K562 (cell line): Measurements from ENCODE around the gene HBG1. TPM values are rescaled to one million over a fixed set of nuclear protein-coding genes. Genes with fewer than 3 reads are reported as not detected.

Experiments used
- ATAC-seq: fragments of 200-7000 bp; cut with Tn5 transposase; 3 replicates; pipeline ENCODE4 v1.9.1; 2020; ENCODE audit warnings: moderate library complexity
- BruUV-seq: library from RNA; stranded (reverse); fragments of 400-500 nt; replicated peaks from 2 replicates; lab custom pipeline; 2021; lab: Mats Ljungman, UMichigan
- CTCF ChIA-PET: fragments of 300-600 bp; formaldehyde crosslinking; extraction: SDS; loops from one replicate; lab custom pipeline; 2021; ENCODE audit warnings: low intra/inter-chr PET ratio; lab: Yijun Ruan, JAX
- POLR2A ChIA-PET: fragments of 300-600, 350-650 bp; sonication (Branson Sonifier 250); formaldehyde crosslinking; extraction: SDS; loops from one replicate; lab custom pipeline; 2021; ENCODE audit warnings: antibody characterized with exemption, inconsistent platforms; lab: Yijun Ruan, JAX
- DNase-seq, 4 experiments: peaks; one replicate each; pipeline versions ENCODE4 v3.0.0 to v3.0.0-alpha.2; 2011 to 2018; ENCODE audit warnings: low spot score in 3 of 4, mixed read lengths in 3 of 4; ENCODE audit errors: extremely low read depth in 1 of 4
- FAIRE-seq: peaks from 2 replicates; lab custom pipeline; 2011; peaks lifted over from hg19 to GRCh38; lab: Jason Lieb, UNC
- H2AFZ ChIP-seq: 2 replicates; pipeline ENCODE4 v1.6.0; 2011; ENCODE audit warnings: low read depth, low read length, control low read depth, inconsistent platforms
- H3K27ac ChIP-seq: fragments of 200-600 bp; 3 replicates; pipeline ENCODE4 v1.8.0; 2011; ENCODE audit warnings: low read depth, mild to moderate bottlenecking, control low read depth, inconsistent platforms, low read length, moderate library complexity, mixed read lengths; ENCODE audit errors: extremely low read depth
- H3K27me3 ChIP-seq, 2 experiments: fragments of 300-600 bp in 1 of 2; 2 replicates in 1 of 2; 3 replicates in 1 of 2; pipeline versions ENCODE4 v1.6.0 to v1.8.0; 2011; ENCODE audit warnings: inconsistent platforms in 2 of 2, low read length in 2 of 2, mild to moderate bottlenecking in 1 of 2, mixed read lengths in 1 of 2, moderate library complexity in 1 of 2; ENCODE audit not compliant: control insufficient read depth in 2 of 2, insufficient read depth in 2 of 2
- H3K36me3 ChIP-seq: fragments of 300-600 bp; 3 replicates; pipeline ENCODE4 v1.8.0; 2011; ENCODE audit warnings: mild to moderate bottlenecking, low read length, inconsistent platforms; ENCODE audit not compliant: control insufficient read depth, insufficient read depth
- H3K4me1 ChIP-seq, 2 experiments: fragments of 200-600 bp in 1 of 2; replicated peaks in 1 of 2; 2 replicates in 1 of 2; 3 replicates in 1 of 2; pipeline versions ENCODE4 v1.5.1 to v1.8.0; 2011; ENCODE audit warnings: inconsistent platforms in 2 of 2, low read length in 2 of 2, mild to moderate bottlenecking in 1 of 2, mixed read lengths in 1 of 2, moderate library complexity in 1 of 2; ENCODE audit not compliant: control insufficient read depth in 2 of 2, insufficient read depth in 2 of 2
- H3K4me2 ChIP-seq: 2 replicates; pipeline ENCODE4 v1.6.1; 2011; ENCODE audit warnings: low read length, control low read depth, inconsistent platforms, mixed read lengths; ENCODE audit not compliant: insufficient read depth
- H3K4me3 ChIP-seq: fragments of 200-600 bp; sonication (generic), shearing (Covaris generic); 2 replicates; pipeline ENCODE4 v1.5.1; 2016; ENCODE audit warnings: control low read depth, inconsistent platforms
- H3K79me2 ChIP-seq: fragments of 200-600 bp; 3 replicates; pipeline ENCODE4 v1.8.0; 2011; ENCODE audit warnings: low read length, inconsistent platforms; ENCODE audit not compliant: control insufficient read depth, insufficient read depth
- H3K9ac ChIP-seq, 2 experiments: 2 replicates each; pipeline versions ENCODE4 v1.6.0 to v1.6.1; 2011; ENCODE audit warnings: low read depth in 2 of 2, low read length in 2 of 2, control low read depth in 1 of 2, inconsistent platforms in 1 of 2, mild to moderate bottlenecking in 1 of 2, mixed read lengths in 1 of 2; ENCODE audit not compliant: insufficient read depth in 1 of 2
- H3K9me1 ChIP-seq: one replicate; pipeline ENCODE4 v1.6.0; 2011; ENCODE audit warnings: inconsistent platforms, mild to moderate bottlenecking, low read length, moderate library complexity; ENCODE audit not compliant: control insufficient read depth, insufficient read depth
- H3K9me3 ChIP-seq: replicated peaks from 2 replicates; pipeline ENCODE4 v1.5.1; 2011; ENCODE audit warnings: low read depth, low read length, inconsistent platforms; ENCODE audit not compliant: control insufficient read depth, insufficient read depth
- H4K20me1 ChIP-seq: replicated peaks from 2 replicates; pipeline ENCODE4 v1.6.1; 2011; ENCODE audit warnings: low read length, inconsistent platforms, mixed read lengths; ENCODE audit not compliant: control insufficient read depth, insufficient read depth
- CSDE1 ChIP-seq, 2 experiments: fragments of 450-650 bp; IDR thresholded peaks; 2 replicates each; pipeline ENCODE4 v1.6.1; 2016; ENCODE audit warnings: mild to moderate bottlenecking in 1 of 2
- WGBS: fragments of 100-300 bp; shearing (Covaris generic); methylation state at CpG from one replicate; pipeline ENCODE4 v1.1.6; 2016; ENCODE audit warnings: low coverage, mixed read lengths; ENCODE audit not compliant: insufficient coverage; ENCODE audit errors: missing lambda C conversion rate; 5-methylcytosine and 5-hydroxymethylcytosine counted together
- in situ Hi-C: fragments of 300-500 bp; cut with MboI; formaldehyde crosslinking; loops from 4 replicates; pipeline ENCODE4 v1.15.0; 2018; ENCODE audit warnings: inconsistent platforms, mixed read lengths
- intact Hi-C: fragments of 100-400 bp; cut with micrococcal nuclease; formaldehyde crosslinking; loops from 2 replicates; pipeline ENCODE4 v1.14.2; 2022
- polyA plus RNA-seq, 8 experiments: library from polyadenylated mRNA; depleted of rRNA in 4 of 8; stranded (reverse) in 5 of 8; unstranded in 3 of 8; fragments of >200 nt; fragmentation: Nextera tagmentation in 2 of 8; fragmentation: Illumina TruSeq in 1 of 8; extraction: Ambion mirVana in 2 of 8; extraction: Trizol in 1 of 8; gene quantifications; 2 replicates each; pipeline versions ENCODE4 v1.2.1 to v1.2.3, GENCODE V29; 2011 to 2014; ENCODE audit warnings: inconsistent platforms in 1 of 8, missing spikeins in 1 of 8
- total RNA-seq, 7 experiments: library from RNA; depleted of rRNA in 6 of 7; stranded (reverse); fragments of >200 nt in 6 of 7; fragmentation: Illumina TruSeq in 2 of 7; extraction: Trizol in 2 of 7; gene quantifications; 2 replicates each; pipeline versions ENCODE4 v1.2.1 to v1.2.3, GENCODE V29; 2011 to 2021; ENCODE audit warnings: low replicate concordance in 1 of 7
- TF ChIP-seq, protein P1 (sequence below): fragments of 450-650 bp; formaldehyde crosslinking; IDR thresholded peaks from 2 replicates; pipeline ENCODE4 v1.4.0; 2020; ENCODE audit warnings: mild to moderate bottlenecking
- TF ChIP-seq, protein P2 (sequence below): fragments of 450-650 bp; IDR thresholded peaks from 2 replicates; pipeline ENCODE4 v1.6.1; 2018; ENCODE audit not compliant: partially characterized antibody

HBG1 gene
- total and polyA plus RNA-seq, 9 of the 15 experiments (the other 6 are each of a cell fraction or from before 2014, with no cell fraction given): 1,066 to 16,338 (median 4,898) TPM

DNA sequence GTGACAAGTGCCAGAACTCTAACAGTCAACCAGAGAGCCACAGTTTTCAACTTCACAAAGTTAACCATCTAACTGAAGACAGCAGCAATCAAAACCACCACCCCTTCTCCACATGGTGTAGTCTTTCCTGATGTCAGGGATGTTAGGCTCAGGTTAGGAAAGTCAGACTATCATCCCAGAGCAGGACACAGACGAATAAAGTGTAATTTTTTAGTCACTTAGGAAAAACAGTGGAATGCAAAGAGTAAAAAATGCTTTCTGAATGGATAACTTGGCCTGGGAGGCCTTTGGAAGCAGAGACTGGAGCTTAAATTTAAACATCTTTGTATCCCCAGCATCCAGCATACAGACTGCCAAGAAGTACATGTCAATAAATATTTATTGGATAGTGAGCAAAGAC is 36.7 kb upstream of the HBG1 start:
- peaks cover 95% of the 10 kb centered on the region for H3K79me2 ChIP-seq
- no peak overlapping the region for H3K4me3 ChIP-seq
- peak overlapping the region in 1 of 2 experiments; percentile 56; a peak in 1 of 4 replicates for H3K9ac ChIP-seq
- H2AFZ ChIP-seq: no peak overlapping the region
- no peak for FAIRE-seq
- no peaks in the 10 kb centered on the region for H3K9me1 ChIP-seq
- ChIA-PET POLR2A (interaction anchor here (1.1 to 6.4 kb wide), 4 partner anchors 8 to 38 kb away, joined by 4 to 40 read pairs (median 10); partner anchors contain the start of gene HBE1), CTCF (no interaction called here)
- H3K27ac ChIP-seq: peak overlapping the region; percentile 9; the same call in 2 of the 3 replicates
- H4K20me1 ChIP-seq: no peaks in the 10 kb centered on the region
- TF ChIP-seq, protein P1, sequence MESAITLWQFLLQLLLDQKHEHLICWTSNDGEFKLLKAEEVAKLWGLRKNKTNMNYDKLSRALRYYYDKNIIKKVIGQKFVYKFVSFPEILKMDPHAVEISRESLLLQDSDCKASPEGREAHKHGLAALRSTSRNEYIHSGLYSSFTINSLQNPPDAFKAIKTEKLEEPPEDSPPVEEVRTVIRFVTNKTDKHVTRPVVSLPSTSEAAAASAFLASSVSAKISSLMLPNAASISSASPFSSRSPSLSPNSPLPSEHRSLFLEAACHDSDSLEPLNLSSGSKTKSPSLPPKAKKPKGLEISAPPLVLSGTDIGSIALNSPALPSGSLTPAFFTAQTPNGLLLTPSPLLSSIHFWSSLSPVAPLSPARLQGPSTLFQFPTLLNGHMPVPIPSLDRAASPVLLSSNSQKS (CRISPR knock-in tag): no peak
- TF ChIP-seq, protein P2, sequence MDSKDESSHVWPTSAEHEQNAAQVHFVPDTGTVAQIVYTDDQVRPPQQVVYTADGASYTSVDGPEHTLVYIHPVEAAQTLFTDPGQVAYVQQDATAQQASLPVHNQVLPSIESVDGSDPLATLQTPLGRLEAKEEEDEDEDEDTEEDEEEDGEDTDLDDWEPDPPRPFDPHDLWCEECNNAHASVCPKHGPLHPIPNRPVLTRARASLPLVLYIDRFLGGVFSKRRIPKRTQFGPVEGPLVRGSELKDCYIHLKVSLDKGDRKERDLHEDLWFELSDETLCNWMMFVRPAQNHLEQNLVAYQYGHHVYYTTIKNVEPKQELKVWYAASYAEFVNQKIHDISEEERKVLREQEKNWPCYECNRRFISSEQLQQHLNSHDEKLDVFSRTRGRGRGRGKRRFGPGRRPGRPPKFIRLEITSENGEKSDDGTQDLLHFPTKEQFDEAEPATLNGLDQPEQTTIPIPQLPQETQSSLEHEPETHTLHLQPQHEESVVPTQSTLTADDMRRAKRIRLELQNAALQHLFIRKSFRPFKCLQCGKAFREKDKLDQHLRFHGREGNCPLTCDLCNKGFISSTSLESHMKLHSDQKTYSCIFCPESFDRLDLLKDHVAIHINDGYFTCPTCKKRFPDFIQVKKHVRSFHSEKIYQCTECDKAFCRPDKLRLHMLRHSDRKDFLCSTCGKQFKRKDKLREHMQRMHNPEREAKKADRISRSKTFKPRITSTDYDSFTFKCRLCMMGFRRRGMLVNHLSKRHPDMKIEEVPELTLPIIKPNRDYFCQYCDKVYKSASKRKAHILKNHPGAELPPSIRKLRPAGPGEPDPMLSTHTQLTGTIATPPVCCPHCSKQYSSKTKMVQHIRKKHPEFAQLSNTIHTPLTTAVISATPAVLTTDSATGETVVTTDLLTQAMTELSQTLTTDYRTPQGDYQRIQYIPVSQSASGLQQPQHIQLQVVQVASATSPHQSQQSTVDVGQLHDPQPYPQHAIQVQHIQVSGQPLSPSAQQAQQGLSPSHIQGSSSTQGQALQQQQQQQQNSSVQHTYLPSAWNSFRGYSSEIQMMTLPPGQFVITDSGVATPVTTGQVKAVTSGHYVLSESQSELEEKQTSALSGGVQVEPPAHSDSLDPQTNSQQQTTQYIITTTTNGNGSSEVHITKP: peak; percentile 82
- no peak for TF ChIP-seq CSDE1 (IDR thresholded peaks at IDR 0.05)
- H3K4me1 ChIP-seq: peaks cover 16 to 83% of the 10 kb centered on the region in 2 experiments; a peak in 4 of 5 replicates
- intact Hi-C loops: loop anchor here (10.0 kb wide), 2 partner anchors 218 to 308 kb away; partner anchors contain the start of genes TRIM6 and UBQLN3
- no peaks in the 10 kb centered on the region for H3K9me3 ChIP-seq
- 0% methylated on average over 1 of the region's 1 CpG for WGBS
- H3K4me2 ChIP-seq: peak overlapping the region; percentile 9; the same call in 1 of the 2 replicates
- H3K36me3 ChIP-seq: peaks cover 29% of the 10 kb centered on the region
- ATAC-seq: no peak
- DNase-seq: no peak
- in situ Hi-C loops: loop anchor here (5.0 kb wide), 2 partner anchors 44 to 164 kb away; no protein-coding TSS in a partner anchor
- no TSS peak for BruUV-seq
- no peaks in the 10 kb centered on the region for H3K27me3 ChIP-seq
